ENCODE results near the gene CELA3B.
"Not testable (repeated sequence)": the region's sequence is repeated elsewhere in the genome, so short reads cannot be mapped to it uniquely, and the experiment has no call there.

CELA3B gene

GRCh38 chr1:22014575-22015206 lies 37.9 kb downstream of the CELA3B start:
- not testable (repeated sequence) for DNase-seq

- peak; percentile 92 for DNase-seq
Measured at GRCh38 chr1:22018583-22019559, 42.0 kb downstream of the CELA3B start.

- DNase-seq, result no peak
Measured at GRCh38 chr1:22021061-22021460, 44.2 kb downstream of the CELA3B start.

- DNase-seq, result peak; percentile 66
Measured at GRCh38 chr1:22024485-22025367, 47.9 kb downstream of the CELA3B start.

- peak; percentile 84 for DNase-seq
Measured at GRCh38 chr1:22025368-22026155, 48.7 kb downstream of the CELA3B start.

GRCh38 chr1:22026924-22027289 lies 50.1 kb downstream of the CELA3B start:
- no peak for DNase-seq

- DNase-seq, result no peak
Measured at GRCh38 chr1:22030057-22030456, 53.2 kb downstream of the CELA3B start.

GRCh38 chr1:22030473-22030872 lies 53.7 kb downstream of the CELA3B start:
- no peak for DNase-seq

- DNase-seq, result no peak
Measured at GRCh38 chr1:22031214-22031962, 54.6 kb downstream of the CELA3B start.

- not testable (repeated sequence) for DNase-seq
Measured at GRCh38 chr1:22034834-22035233, 58.0 kb downstream of the CELA3B start.

- DNase-seq, result no peak
Measured at GRCh38 chr1:22037520-22037919, 60.7 kb downstream of the CELA3B start.

- DNase-seq, result no peak
Measured at GRCh38 chr1:22038036-22038435, 61.2 kb downstream of the CELA3B start.

Measured in GF-D8 (cell line).